HepG2 (cell line): ENCODE measurements around the gene EXOC3L4. TPM values are rescaled to one million over a fixed set of nuclear protein-coding genes. Genes with fewer than 3 reads are reported as not detected.

ENCODE experiments used
- AHR ChIP-seq: IDR thresholded peaks from 2 replicates; pipeline ENCODE4 v1.6.1; 2018; ENCODE audit warnings: missing genetic modification reagents, missing compliant biosample characterization
- BCL6 ChIP-seq: IDR thresholded peaks from 2 replicates; pipeline ENCODE4 v1.6.1; 2016; ENCODE audit warnings: missing genetic modification reagents, missing compliant biosample characterization
- GATAD2A ChIP-seq: IDR thresholded peaks from 2 replicates; pipeline ENCODE4 v1.6.1; 2016
- GFI1 ChIP-seq: sonication (generic); formaldehyde crosslinking; IDR thresholded peaks from 2 replicates; pipeline ENCODE4 v1.5.0; 2020; ENCODE audit warnings: missing genetic modification reagents, mild to moderate bottlenecking, borderline replicate concordance
- MXI1 ChIP-seq: IDR thresholded peaks from 3 replicates; pipeline ENCODE4 v1.6.1; 2012; ENCODE audit warnings: low read depth, low read length, inconsistent platforms, borderline replicate concordance
- NPAS2 ChIP-seq: sonication (generic); formaldehyde crosslinking; IDR thresholded peaks from 2 replicates; pipeline ENCODE4 v1.8.0; 2022; ENCODE audit warnings: mild to moderate bottlenecking, missing genetic modification reagents, borderline replicate concordance
- PHF20 ChIP-seq: sonication (generic); formaldehyde crosslinking; IDR thresholded peaks from 2 replicates; pipeline ENCODE4 v1.5.0; 2020; ENCODE audit warnings: mild to moderate bottlenecking, missing genetic modification reagents
- RARA ChIP-seq: IDR thresholded peaks from 2 replicates; pipeline ENCODE4 v1.6.1; 2016; ENCODE audit warnings: missing genetic modification reagents, missing compliant biosample characterization
- SALL2 ChIP-seq: sonication (generic); formaldehyde crosslinking; IDR thresholded peaks from 2 replicates; pipeline ENCODE4 v1.8.1; 2023; ENCODE audit warnings: mild to moderate bottlenecking, missing genetic modification reagents, inconsistent platforms
- SMARCC2 ChIP-seq: fragments of 450-650 bp; IDR thresholded peaks from 2 replicates; pipeline ENCODE4 v1.6.1; 2017; ENCODE audit warnings: antibody characterized with exemption, mild to moderate bottlenecking
- ZNF205 ChIP-seq: IDR thresholded peaks from 2 replicates; pipeline ENCODE4 v1.6.1; 2018; ENCODE audit warnings: missing biosample characterization, missing genetic modification reagents
- ZNF232 ChIP-seq: sonication (generic); formaldehyde crosslinking; IDR thresholded peaks from 2 replicates; pipeline ENCODE4 v1.4.0; 2020; ENCODE audit warnings: missing genetic modification reagents, borderline replicate concordance
- ZNF281 ChIP-seq: sonication (generic); formaldehyde crosslinking; IDR thresholded peaks from 2 replicates; pipeline ENCODE4 v1.4.0; 2020; ENCODE audit warnings: missing genetic modification reagents, borderline replicate concordance
- ZNF362 ChIP-seq: sonication (generic); formaldehyde crosslinking; IDR thresholded peaks from 2 replicates; pipeline ENCODE4 v1.4.0; 2020; ENCODE audit warnings: missing genetic modification reagents, mild to moderate bottlenecking, borderline replicate concordance
- ZNF563 ChIP-seq: sonication (generic); formaldehyde crosslinking; IDR thresholded peaks from 2 replicates; pipeline ENCODE4 v1.8.0; 2022; ENCODE audit warnings: mild to moderate bottlenecking, moderate library complexity, missing genetic modification reagents
- ZNF570 ChIP-seq: sonication (generic); formaldehyde crosslinking; IDR thresholded peaks from 2 replicates; pipeline ENCODE4 v1.4.0; 2020; ENCODE audit warnings: mild to moderate bottlenecking, missing genetic modification reagents, borderline replicate concordance
- ZNF619 ChIP-seq: sonication (generic); formaldehyde crosslinking; IDR thresholded peaks from 2 replicates; pipeline ENCODE4 v1.4.0; 2020; ENCODE audit warnings: mild to moderate bottlenecking, missing genetic modification reagents
- ZNF629 ChIP-seq: sonication (generic); formaldehyde crosslinking; conservative IDR thresholded peaks from 2 replicates; pipeline ENCODE4 v1.5.0; 2020; ENCODE audit warnings: missing genetic modification reagents
- ZNF850 ChIP-seq: sonication (generic); formaldehyde crosslinking; conservative IDR thresholded peaks from 2 replicates; pipeline ENCODE4 v1.9.0; 2021; ENCODE audit warnings: mild to moderate bottlenecking, missing genetic modification reagents
- polyA plus RNA-seq, 8 experiments: library from polyadenylated mRNA; depleted of rRNA in 3 of 8; stranded (reverse) in 7 of 8; unstranded in 1 of 8; fragments of >200 nt; fragmentation: Illumina TruSeq in 4 of 8; extraction: Trizol in 4 of 8; gene quantifications; 2 replicates each; pipeline versions ENCODE4 v1.2.1 to v1.2.3, GENCODE V29; 2011 to 2016; ENCODE audit warnings: low read depth in 4 of 8, missing spikeins in 1 of 8, mixed read lengths in 1 of 8; ENCODE audit not compliant: insufficient read depth in 1 of 8
- total RNA-seq, 5 experiments: library from RNA; depleted of rRNA; stranded (reverse); fragments of >200 nt; fragmentation: Illumina TruSeq; extraction: Trizol; gene quantifications; 2 replicates each; pipeline ENCODE4 v1.2.3, GENCODE V29; 2016; ENCODE audit warnings: low read depth in 1 of 5
- TF ChIP-seq, protein P1 (sequence below): IDR thresholded peaks from 2 replicates; pipeline ENCODE4 v1.6.1; 2016; ENCODE audit warnings: low read depth, control low read depth
- TF ChIP-seq, protein P2 (sequence below): sonication (generic); formaldehyde crosslinking; IDR thresholded peaks from 2 replicates; pipeline ENCODE4 v1.4.0; 2020; ENCODE audit warnings: missing genetic modification reagents

EXOC3L4 gene
- total and polyA plus RNA-seq, 2 of the 13 experiments (the other 11 are each of a cell fraction or from before 2014, with no cell fraction given) = 11.8 to 27.0 TPM

DNA sequence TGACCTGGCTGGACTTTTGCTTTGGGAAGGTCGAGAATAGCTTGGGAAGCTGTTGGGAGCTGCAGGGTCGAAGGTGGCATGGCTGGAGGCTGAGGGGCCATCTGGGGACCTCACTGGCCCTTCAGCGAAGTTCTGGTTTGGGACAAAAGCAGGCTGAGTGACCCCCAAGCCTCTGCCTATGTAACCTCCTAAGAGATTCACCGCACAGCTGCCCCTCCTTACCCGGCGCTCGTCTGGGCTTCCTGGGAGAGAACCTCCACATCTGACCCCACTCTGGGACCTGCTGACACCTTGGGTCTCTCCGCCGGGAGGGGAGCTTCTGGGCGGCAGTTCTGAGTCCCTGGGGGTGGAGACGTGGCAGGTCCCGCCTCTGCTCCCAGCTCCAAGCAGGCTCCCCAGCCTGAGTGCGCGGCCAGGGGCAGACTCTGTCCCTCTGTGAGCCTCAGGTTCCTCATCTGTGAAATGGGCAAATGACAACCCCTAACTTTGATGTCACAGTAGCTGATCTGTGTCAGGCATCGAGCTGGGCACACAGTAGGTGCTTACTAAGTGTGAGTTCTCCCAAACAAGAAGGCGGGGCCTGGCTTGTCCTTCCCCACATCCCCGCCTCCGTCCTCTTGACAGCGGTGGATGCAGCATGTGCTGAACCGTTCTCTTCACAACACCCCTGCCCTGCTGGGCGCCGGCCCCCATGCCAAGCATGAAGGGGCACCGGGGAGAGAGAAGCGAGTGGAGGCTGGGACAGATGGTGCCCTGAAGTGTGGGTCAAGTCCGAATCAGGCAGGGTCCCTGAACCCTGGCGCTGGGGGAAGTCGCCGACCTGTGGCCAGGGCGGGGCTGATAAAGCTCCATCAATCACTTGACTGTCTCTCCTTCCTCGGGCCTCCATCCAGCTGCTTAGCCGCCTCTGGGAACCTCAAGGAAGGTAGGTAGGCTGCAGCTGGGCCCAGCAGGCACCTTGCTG lies 3.8 kb downstream of the EXOC3L4 start (continued):
- TF ChIP-seq GFI1 = no peak
- no peak for TF ChIP-seq GATAD2A (CRISPR knock-in tag)
- TF ChIP-seq ZNF570 (CRISPR knock-in tag) = no peak
- TF ChIP-seq RARA (CRISPR knock-in tag) = peak; percentile 40; the same call in 1 of the 2 replicates
- TF ChIP-seq ZNF362 = no peak
- TF ChIP-seq PHF20 (CRISPR knock-in tag) = no peak
- TF ChIP-seq ZNF629 (CRISPR knock-in tag) = peak; percentile 98
- no peak for TF ChIP-seq NPAS2 (CRISPR knock-in tag)
- TF ChIP-seq ZNF619 (CRISPR knock-in tag) = 0 out of 2 replicates have a peak, but pooled peaks have one; percentile 57
- 0 out of 2 replicates have a peak, but pooled peaks have one; percentile 36 for TF ChIP-seq SALL2 (CRISPR knock-in tag)
- TF ChIP-seq MXI1 = no peak
- TF ChIP-seq ZNF850 (CRISPR knock-in tag) = no peak
- peak; percentile 34; the same call in 1 of the 2 replicates for TF ChIP-seq ZNF232
- TF ChIP-seq ZNF281 (CRISPR knock-in tag) = no peak
- TF ChIP-seq ZNF205 (CRISPR knock-in tag) = 0 out of 2 replicates have a peak, but pooled peaks have one; percentile 6
- TF ChIP-seq AHR (CRISPR knock-in tag) = no peak
- TF ChIP-seq, protein P1, sequence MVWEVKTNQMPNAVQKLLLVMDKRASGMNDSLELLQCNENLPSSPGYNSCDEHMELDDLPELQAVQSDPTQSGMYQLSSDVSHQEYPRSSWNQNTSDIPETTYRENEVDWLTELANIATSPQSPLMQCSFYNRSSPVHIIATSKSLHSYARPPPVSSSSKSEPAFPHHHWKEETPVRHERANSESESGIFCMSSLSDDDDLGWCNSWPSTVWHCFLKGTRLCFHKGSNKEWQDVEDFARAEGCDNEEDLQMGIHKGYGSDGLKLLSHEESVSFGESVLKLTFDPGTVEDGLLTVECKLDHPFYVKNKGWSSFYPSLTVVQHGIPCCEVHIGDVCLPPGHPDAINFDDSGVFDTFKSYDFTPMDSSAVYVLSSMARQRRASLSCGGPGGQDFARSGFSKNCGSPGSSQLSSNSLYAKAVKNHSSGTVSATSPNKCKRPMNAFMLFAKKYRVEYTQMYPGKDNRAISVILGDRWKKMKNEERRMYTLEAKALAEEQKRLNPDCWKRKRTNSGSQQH (CRISPR knock-in tag) = no peak
- TF ChIP-seq BCL6 (CRISPR knock-in tag) = no peak
- no peak for TF ChIP-seq ZNF563 (CRISPR knock-in tag)
- TF ChIP-seq, protein P2, sequence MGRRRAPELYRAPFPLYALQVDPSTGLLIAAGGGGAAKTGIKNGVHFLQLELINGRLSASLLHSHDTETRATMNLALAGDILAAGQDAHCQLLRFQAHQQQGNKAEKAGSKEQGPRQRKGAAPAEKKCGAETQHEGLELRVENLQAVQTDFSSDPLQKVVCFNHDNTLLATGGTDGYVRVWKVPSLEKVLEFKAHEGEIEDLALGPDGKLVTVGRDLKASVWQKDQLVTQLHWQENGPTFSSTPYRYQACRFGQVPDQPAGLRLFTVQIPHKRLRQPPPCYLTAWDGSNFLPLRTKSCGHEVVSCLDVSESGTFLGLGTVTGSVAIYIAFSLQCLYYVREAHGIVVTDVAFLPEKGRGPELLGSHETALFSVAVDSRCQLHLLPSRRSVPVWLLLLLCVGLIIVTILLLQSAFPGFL = no peak
- no peak for TF ChIP-seq SMARCC2
